Skeletal muscle tissue (tissue), 4 donors: Measurements from ENCODE around the gene PLEKHG5. TPM values are rescaled to one million over a fixed set of nuclear protein-coding genes. Genes with fewer than 3 reads are reported as not detected.

Experiments used
- H3K27ac ChIP-seq: one replicate; pipeline ENCODE4 v1.7.0; 2013; ENCODE audit warnings: mild to moderate bottlenecking, low read depth, low read length, inconsistent platforms
- H3K27me3 ChIP-seq, 3 donors: one replicate each; pipeline ENCODE4 v1.7.0; 2013; ENCODE audit warnings: low read length in 3 of 3; ENCODE audit not compliant: control insufficient read depth in 3 of 3, insufficient read depth in 3 of 3
- H3K36me3 ChIP-seq, 3 donors: one replicate each; pipeline ENCODE4 v1.7.0; 2013; ENCODE audit warnings: low read length in 3 of 3; ENCODE audit not compliant: control insufficient read depth in 3 of 3, insufficient read depth in 3 of 3
- H3K4me1 ChIP-seq, 3 donors: one replicate each; pipeline ENCODE4 v1.7.0; 2013; ENCODE audit warnings: low read length in 3 of 3, mild to moderate bottlenecking in 3 of 3; ENCODE audit not compliant: control insufficient read depth in 3 of 3, insufficient read depth in 3 of 3
- H3K4me3 ChIP-seq, 3 donors: one replicate each; pipeline ENCODE4 v1.7.0; 2013; ENCODE audit warnings: low read length in 3 of 3
- H3K9ac ChIP-seq, 3 donors: one replicate each; pipeline ENCODE4 v1.7.0; 2013; ENCODE audit warnings: low read length in 3 of 3, mild to moderate bottlenecking in 3 of 3, moderate library complexity in 2 of 3, low read depth in 1 of 3
- H3K9me3 ChIP-seq, 3 donors: one replicate each; pipeline ENCODE4 v1.7.0; 2013; ENCODE audit warnings: low read length in 3 of 3; ENCODE audit not compliant: control insufficient read depth in 3 of 3
- total RNA-seq: library from RNA; depleted of rRNA; stranded (reverse); fragments of >200 nt; gene quantifications from one replicate; pipeline ENCODE4 v1.2.3, GENCODE V29; 2014
- donor health status: Osteomylitis.

Gene PLEKHG5
- total RNA-seq, 1 donor from 2014 or later = 8.4 TPM

DNA sequence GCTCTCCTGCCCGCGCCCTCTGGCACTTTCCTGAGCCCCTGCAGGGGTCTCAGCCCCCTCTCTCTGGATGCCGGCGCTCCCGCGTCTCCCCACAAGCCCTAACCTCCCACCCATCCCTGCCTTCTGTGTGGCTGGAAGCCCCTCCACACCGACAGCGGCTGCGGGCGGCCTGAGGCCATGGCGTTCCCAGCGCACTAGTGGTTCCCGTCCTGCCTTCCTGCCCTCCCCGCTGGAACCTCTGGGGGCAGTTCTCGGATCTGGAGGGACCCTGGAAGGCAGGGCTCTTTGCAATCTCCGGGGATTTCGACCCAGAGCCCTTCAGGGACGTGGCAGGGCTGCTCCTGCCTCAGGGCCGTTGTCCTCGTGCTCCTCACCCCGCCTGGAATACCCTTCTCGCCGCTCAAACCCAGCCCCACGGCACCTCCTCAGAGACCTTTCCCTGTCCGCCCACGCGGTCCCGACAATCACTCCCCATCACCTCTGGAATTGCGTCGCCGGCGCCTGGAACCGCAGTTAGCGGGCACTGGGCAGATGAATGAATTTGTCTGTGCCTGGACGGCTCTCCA is 67.4 kb downstream of the PLEKHG5 start:
- no peaks in the 10 kb centered on the region for H3K36me3 ChIP-seq
- H3K9ac ChIP-seq = peak overlapping the region in 1 of 3 donors; percentile 25
- no peak overlapping the region for H3K27ac ChIP-seq
- H3K4me1 ChIP-seq = peaks cover 14 to 28% (median 26%) of the 10 kb centered on the region in 3 donors
- H3K27me3 ChIP-seq = peaks cover 75 to 83% (median 82%) of the 10 kb centered on the region in 3 donors
- no peak overlapping the region for H3K4me3 ChIP-seq
- H3K9me3 ChIP-seq = no peaks in the 10 kb centered on the region

GRCh38 chr1:6423321-6423999 is 68.0 kb downstream of the PLEKHG5 start:
- H3K36me3 ChIP-seq = no peaks in the 10 kb centered on the region
- no peak overlapping the region for H3K27ac ChIP-seq
- peaks cover 81 to 87% (median 84%) of the 10 kb centered on the region in 3 donors for H3K27me3 ChIP-seq
- no peaks in the 10 kb centered on the region for H3K9me3 ChIP-seq
- no peak overlapping the region for H3K4me3 ChIP-seq
- H3K9ac ChIP-seq = no peak overlapping the region
- H3K4me1 ChIP-seq = peaks cover 14 to 28% (median 26%) of the 10 kb centered on the region in 3 donors

DNA sequence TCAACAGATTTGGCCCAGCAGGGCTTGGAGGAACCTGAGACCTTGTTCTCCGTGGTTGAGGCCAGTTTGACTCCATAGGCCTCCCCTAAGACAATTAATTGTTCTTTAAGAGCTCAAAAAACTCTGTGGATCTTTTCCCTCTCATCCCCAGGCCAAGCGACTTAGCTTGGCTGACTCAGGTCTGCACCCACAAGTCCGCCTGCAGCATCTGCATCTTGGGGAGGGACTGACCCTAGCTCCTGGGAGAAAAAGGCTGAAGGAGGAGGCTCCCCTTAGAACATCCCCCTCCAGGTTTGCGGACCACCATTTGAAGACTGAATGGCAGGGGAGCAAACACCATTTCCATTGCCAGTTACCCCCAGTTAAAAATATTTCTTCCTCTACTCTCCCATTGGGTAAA is 70.2 kb downstream of the PLEKHG5 start:
- Histone ChIP-seq H3K27ac (no peak overlapping the region), H3K9ac (no peak overlapping the region), H3K36me3 (no peaks in the 10 kb centered on the region), H3K4me1 (peaks cover 14 to 28% (median 26%) of the 10 kb centered on the region in 3 donors), H3K4me3 (no peak overlapping the region), H3K9me3 (no peaks in the 10 kb centered on the region), H3K27me3 (peaks cover 83 to 88% (median 84%) of the 10 kb centered on the region in 3 donors)

DNA sequence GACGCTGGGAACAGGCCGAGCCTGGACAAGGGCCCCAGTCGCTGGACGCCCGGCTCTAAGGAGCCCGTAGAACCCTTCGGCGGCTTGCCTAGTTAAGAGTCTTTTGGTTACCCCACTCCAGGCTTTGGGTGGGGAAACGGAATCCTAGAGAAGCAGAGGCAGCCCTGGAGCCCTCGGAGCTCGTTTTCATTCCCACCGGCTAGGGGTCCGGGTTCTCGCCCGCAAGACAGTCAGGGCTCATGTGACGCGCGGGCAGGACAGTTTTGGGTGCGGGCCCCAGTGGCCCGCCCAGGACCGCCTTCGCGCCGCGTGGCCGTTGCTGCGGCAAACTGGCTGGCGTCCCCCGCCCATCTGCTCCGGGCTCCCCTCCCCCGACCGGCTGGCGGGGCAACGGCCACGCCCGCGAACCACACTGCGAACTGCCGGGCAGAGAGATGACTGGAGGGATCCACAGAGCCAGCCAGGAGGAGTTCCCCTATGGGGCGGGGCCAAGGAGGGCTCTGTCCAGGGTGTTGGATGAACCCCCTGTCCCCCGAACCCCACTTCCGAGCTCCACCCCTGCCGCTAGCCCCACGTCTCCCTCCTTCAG is 70.9 kb downstream of the PLEKHG5 start:
- peaks cover 14 to 28% (median 26%) of the 10 kb centered on the region in 3 donors for H3K4me1 ChIP-seq
- no peak overlapping the region for H3K9ac ChIP-seq
- peaks cover 82 to 88% (median 83%) of the 10 kb centered on the region in 3 donors for H3K27me3 ChIP-seq
- peak overlapping the region in 2 of 3 donors; percentile 9 to 51 for H3K4me3 ChIP-seq
- no peak overlapping the region for H3K27ac ChIP-seq
- no peaks in the 10 kb centered on the region for H3K9me3 ChIP-seq
- no peaks in the 10 kb centered on the region for H3K36me3 ChIP-seq

- peaks cover 82 to 88% (median 83%) of the 10 kb centered on the region in 3 donors for H3K27me3 ChIP-seq
Observed at GRCh38 chr1:6419804-6420453, 71.5 kb downstream of the PLEKHG5 start, which contains the start of gene HES2. TSS of gene HES2 (minus strand) at chr1:6419919. CDS start at chr1:6419820, 99 bp downstream.

DNA sequence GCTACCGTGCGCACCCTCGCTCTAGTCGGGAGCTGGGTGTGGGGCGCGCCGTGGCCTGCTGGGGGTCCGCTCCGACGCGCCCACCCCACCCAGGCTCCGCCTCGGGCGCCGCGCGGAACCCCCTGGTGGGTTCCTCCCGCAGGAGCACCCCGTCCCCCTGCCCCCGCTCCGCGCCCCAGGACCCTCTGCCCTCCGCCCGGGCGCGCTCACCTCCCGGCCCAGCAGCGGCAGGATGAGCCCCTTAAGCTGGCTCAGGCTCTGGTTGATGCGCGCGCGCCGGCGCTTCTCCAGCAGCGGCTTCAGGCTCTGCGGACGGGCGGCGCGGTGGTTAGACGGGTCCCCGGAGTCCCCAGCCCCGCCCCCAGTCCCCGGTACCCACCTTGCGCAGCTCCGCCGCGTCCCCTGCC is 72.1 kb downstream of the PLEKHG5 start:
- Histone ChIP-seq H3K27me3 (peaks cover 84 to 90% (median 84%) of the 10 kb centered on the region in 3 donors), H3K4me3 (no peak overlapping the region)

More at GRCh38 chr1:6419804-6420453, 71.5 kb downstream of the PLEKHG5 start, which contains the start of gene HES2:
- Histone ChIP-seq H3K9me3 (no peaks in the 10 kb centered on the region), H3K9ac (no peak within 1 kb of the TSS), H3K4me1 (peaks cover 14 to 28% (median 26%) of the 10 kb centered on the region in 3 donors), H3K27ac (no peak within 1 kb of the TSS), H3K4me3 (peak within 1 kb of the TSS; percentile 9 to 51 (median 22)), H3K36me3 (no peaks in the 10 kb centered on the region)

DNA sequence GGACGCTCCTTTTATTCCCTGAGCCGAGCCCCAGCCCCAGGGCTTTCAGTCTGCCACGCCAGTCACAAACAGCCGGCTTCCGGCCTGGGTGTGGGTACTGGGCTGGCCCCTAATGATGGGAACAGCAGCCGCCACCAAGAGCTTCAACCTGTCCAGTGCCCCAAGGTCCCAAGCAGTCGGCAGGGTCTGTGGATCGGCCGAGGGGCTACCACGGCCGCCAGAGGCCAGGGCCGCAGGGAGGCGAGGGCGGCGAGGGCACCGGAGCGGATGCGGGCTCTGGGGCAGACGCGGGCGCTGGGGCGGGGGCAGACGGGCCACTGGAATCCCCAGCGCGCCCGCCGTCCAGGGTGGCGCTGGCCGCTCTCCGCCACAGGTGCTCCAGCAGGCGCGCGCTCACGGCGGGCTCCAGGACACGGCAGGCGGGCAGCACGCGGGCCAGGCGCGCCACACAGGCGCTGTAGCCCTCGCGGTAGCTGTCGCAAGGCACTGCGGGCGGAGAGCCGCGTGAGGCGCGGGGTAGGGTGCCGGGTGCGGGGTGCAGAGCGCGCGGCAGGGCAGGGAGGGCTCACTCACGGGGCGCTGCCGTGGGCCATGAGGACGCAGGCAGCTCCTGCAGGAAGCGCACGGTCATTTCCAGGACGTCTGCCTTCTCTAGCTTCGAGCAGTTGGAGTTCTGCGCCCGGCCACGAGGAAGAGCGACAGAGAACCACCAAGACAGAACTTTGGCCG is 72.6 kb downstream of the PLEKHG5 start:
- Histone ChIP-seq H3K27ac (no peak overlapping the region), H3K27me3 (peaks cover 82 to 88% (median 83%) of the 10 kb centered on the region in 3 donors), H3K36me3 (no peaks in the 10 kb centered on the region), H3K4me1 (peaks cover 14 to 23% (median 21%) of the 10 kb centered on the region in 3 donors), H3K9ac (no peak overlapping the region), H3K4me3 (no peak overlapping the region), H3K9me3 (no peaks in the 10 kb centered on the region)

More for the DNA sequence above, 72.1 kb downstream of the PLEKHG5 start:
- Histone ChIP-seq H3K4me1 (peaks cover 14 to 28% (median 26%) of the 10 kb centered on the region in 3 donors), H3K36me3 (no peaks in the 10 kb centered on the region), H3K9ac (no peak overlapping the region), H3K9me3 (no peaks in the 10 kb centered on the region), H3K27ac (no peak overlapping the region)

DNA sequence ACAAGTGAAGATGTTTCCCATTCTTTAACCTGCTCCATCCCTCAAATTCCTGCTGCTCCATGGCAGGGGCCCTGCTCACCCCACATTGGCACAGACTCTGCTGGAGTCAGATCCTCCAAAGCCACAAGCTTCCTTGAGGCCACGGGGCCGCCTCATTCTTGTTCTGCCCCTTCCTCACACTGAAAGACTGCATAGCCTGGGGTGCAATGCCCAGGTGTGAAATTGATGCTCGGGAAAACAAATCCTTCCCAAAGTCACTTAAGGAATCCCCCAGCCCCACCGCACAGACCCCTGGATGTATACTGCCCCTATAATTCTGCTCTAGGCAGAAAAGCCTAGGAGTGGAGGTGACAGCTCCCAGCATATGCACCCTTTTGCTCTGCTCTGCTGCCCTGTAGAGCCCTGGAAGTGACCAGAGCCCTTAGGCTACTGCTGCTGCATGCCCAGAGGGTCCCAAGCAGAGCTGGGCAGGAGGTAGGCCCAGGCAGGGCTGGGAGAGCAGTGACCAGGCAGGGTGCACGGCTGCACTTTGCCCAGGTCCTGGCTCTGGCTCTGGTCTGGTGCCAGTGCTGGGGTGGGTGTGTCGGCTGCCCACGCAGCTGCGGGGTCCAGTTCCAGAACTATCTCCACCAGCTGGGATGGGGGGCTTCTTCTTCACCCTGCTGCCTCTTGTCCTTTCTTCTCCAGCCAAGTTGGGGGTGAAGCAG is 73.4 kb downstream of the PLEKHG5 start:
- Histone ChIP-seq H3K4me3 (no peak overlapping the region), H3K27ac (no peak overlapping the region), H3K4me1 (peaks cover 9 to 15% (median 15%) of the 10 kb centered on the region in 3 donors), H3K9me3 (no peaks in the 10 kb centered on the region), H3K36me3 (no peaks in the 10 kb centered on the region), H3K9ac (no peak overlapping the region), H3K27me3 (peaks cover 75 to 86% (median 75%) of the 10 kb centered on the region in 3 donors)
